ENCODE data around the gene POLR3G. TPM values are rescaled to one million over a fixed set of nuclear protein-coding genes. Genes with fewer than 3 reads are reported as not detected.

The POLR3G gene, protein sequence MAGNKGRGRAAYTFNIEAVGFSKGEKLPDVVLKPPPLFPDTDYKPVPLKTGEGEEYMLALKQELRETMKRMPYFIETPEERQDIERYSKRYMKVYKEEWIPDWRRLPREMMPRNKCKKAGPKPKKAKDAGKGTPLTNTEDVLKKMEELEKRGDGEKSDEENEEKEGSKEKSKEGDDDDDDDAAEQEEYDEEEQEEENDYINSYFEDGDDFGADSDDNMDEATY
- total RNA-seq, result 2.3 and 3.1 TPM in 2 replicates

DNA sequence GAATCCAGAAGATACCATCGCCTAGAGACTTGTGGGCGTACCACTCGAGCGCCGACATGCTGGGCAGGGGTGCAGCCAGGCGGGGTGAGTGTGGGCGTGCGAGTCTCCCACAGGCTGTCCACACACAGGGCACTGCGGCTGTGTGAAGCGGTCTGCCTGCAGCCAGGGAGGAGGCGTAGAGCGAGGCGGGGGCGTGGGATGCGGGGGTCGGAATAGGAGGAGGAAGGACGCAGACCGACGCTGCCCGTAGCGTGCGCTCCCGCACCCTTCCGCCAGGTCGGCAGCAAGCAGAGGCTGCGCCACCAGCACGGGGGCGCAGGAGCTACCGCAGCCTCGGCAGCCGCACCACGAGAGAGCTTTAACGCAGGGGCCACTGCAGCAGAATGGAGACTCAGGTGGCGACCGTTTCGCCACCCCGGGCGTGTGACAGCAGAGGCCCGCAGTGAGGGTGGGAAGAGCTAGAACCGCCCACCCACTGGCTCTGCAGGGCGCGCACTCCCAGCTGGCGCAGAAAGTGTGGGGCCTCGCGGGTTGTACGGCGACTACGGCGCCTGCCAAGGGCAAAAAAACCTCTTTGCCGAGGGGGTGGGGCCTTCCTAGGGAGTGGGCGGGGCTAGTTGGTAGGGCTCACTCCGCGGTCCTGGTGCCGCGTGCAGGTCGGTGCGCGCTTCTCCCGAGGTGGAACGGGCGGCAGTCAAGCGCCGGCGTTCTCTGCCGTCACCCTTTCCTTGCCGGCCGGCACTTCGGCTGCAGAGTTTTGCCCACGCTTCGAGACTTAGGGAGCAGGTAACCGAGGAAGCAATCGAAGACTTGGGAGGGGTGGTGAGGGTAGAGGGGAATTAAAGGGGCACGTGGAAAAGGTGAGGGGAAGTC lies at the start of gene POLR3G, which contains the start of gene MBLAC2:
TSS of gene POLR3G (plus strand) at position 630 of the 873 bp plus-strand sequence. CDS start 10,704 bp downstream, outside the sequence.
TSS of gene MBLAC2 (minus strand) at position 537 of the 873 bp plus-strand sequence. CDS start at position 58, 479 bp downstream.

DNA sequence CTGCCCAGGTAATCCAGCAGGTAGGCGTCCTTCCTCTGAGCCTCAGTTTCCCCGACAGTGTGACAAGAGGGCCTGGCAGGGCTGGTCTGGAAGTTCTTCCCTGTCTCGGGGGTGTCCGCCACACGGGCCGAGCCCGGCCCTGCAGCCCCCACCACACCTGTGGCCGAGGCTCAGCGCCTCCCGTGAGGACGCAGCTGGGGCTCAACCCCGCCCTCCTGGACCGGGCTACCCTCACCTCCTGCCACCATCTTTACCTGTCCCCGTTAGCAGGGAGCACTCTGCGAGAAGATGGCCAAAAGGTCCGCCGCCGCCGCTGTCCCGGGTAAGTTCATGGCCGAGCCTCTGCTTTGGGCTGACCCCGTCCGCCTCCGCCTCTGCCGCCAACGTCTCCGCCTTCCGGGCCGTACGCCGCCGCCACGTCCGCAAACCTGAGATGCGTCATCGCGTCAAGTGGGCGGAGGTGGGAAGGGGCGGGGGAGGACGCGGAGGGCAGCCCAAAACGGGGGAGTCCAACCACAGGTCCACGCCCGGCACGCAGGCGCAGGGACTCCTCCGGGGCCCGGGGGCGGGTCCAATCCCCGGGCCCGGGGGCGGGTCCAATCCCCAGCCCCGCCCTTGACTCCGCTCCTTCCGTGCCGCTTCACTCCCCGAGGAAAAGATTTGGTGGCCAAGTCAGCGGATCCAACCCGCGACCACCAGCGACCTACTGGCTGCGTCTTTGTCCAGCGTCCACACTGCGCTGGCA lies 54.7 kb downstream of the POLR3G start, which contains the start of gene LYSMD3:
TSS of gene LYSMD3 (minus strand) at position 391 of the 745 bp plus-strand sequence. CDS start 4,295 bp downstream, outside the sequence.

GRCh38 chr5:90558344-90559192 lies 83.9 kb downstream of the POLR3G start, which contains the start of gene ADGRV1:
ADGRV1 (plus strand) TSS chr5:90558797; CDS start chr5:90558896, 99 bp downstream.

Other genes starting within 250 kb of the POLR3G start
- gene CETN3, start 65.1 kb upstream of the POLR3G start, total RNA-seq, result 3.4 and 7.3 TPM in 2 replicates
- gene MBLAC2, start 93 bp upstream of the POLR3G start, total RNA-seq, result 4.9 and 5.9 TPM in 2 replicates
- 16.9 and 19.9 TPM in 2 replicates for gene LYSMD3, start 54.7 kb downstream of the POLR3G start, total RNA-seq
- 0.11 and 0.17 TPM in 2 replicates for gene ADGRV1, start 83.9 kb downstream of the POLR3G start, total RNA-seq